H7 (cell line): ENCODE measurements around the gene MTCL1. TPM values are rescaled to one million over a fixed set of nuclear protein-coding genes. Genes with fewer than 3 reads are reported as not detected.

Source experiments
- DNase-seq: peaks from one replicate; pipeline ENCODE4 v3.0.0; 2012
- H3K27me3 ChIP-seq: 2 replicates; pipeline ENCODE4 v1.6.0; 2011; ENCODE audit warnings: mild to moderate bottlenecking, low read length; ENCODE audit not compliant: control insufficient read depth, insufficient read depth
- H3K36me3 ChIP-seq: replicated peaks from 2 replicates; pipeline ENCODE4 v1.5.1; 2011; ENCODE audit warnings: low read length; ENCODE audit not compliant: control insufficient read depth, insufficient read depth
- H3K4me3 ChIP-seq: 2 replicates; pipeline ENCODE4 v1.5.1; 2011; ENCODE audit warnings: low read depth, mild to moderate bottlenecking, control low read depth, low read length, moderate library complexity; ENCODE audit not compliant: insufficient read depth
- total RNA-seq: library from RNA; depleted of rRNA; stranded (reverse); fragments of >200 nt; shearing (Covaris generic); gene quantifications from 2 replicates; pipeline ENCODE4 v1.2.3, GENCODE V29; 2014

MTCL1 gene
- total RNA-seq, 1 experiment from 2014 or later = 16.0 TPM

GRCh38 chr18:8847066-8847755 is 141.9 kb downstream of the MTCL1 start:
- Histone ChIP-seq H3K27me3 (no peaks in the 10 kb centered on the region), H3K36me3 (no peaks in the 10 kb centered on the region), H3K4me3 (no peak overlapping the region)
- DNase-seq = no peak

GRCh38 chr18:8847900-8848299 is 142.5 kb downstream of the MTCL1 start:
- Histone ChIP-seq H3K4me3 (no peak overlapping the region), H3K36me3 (no peaks in the 10 kb centered on the region), H3K27me3 (no peaks in the 10 kb centered on the region)
- no peak for DNase-seq

- H3K27me3 ChIP-seq = no peaks in the 10 kb centered on the region
- H3K36me3 ChIP-seq = no peaks in the 10 kb centered on the region
- no peak for DNase-seq
- no peak overlapping the region for H3K4me3 ChIP-seq
Measured at GRCh38 chr18:8848541-8848940, 143.2 kb downstream of the MTCL1 start.

- Histone ChIP-seq H3K27me3 (no peaks in the 10 kb centered on the region), H3K4me3 (no peak overlapping the region), H3K36me3 (no peaks in the 10 kb centered on the region)
- DNase-seq = no peak
Measured at GRCh38 chr18:8849696-8850095, 144.3 kb downstream of the MTCL1 start.

- no peak for DNase-seq
- Histone ChIP-seq H3K36me3 (no peaks in the 10 kb centered on the region), H3K4me3 (no peak overlapping the region), H3K27me3 (no peaks in the 10 kb centered on the region)
Measured at GRCh38 chr18:8851659-8852058, 146.3 kb downstream of the MTCL1 start.

- Histone ChIP-seq H3K4me3 (no peak overlapping the region), H3K27me3 (no peaks in the 10 kb centered on the region), H3K36me3 (no peaks in the 10 kb centered on the region)
- no peak for DNase-seq
Measured at GRCh38 chr18:8854550-8854949, 149.2 kb downstream of the MTCL1 start.

- no peak for DNase-seq
- Histone ChIP-seq H3K27me3 (no peaks in the 10 kb centered on the region), H3K36me3 (no peaks in the 10 kb centered on the region), H3K4me3 (no peak overlapping the region)
Measured at GRCh38 chr18:8854962-8855361, 149.6 kb downstream of the MTCL1 start.

GRCh38 chr18:8856212-8856611 is 150.9 kb downstream of the MTCL1 start:
- no peak overlapping the region for H3K4me3 ChIP-seq
- H3K27me3 ChIP-seq = no peaks in the 10 kb centered on the region
- DNase-seq = no peak
- no peaks in the 10 kb centered on the region for H3K36me3 ChIP-seq

GRCh38 chr18:8856769-8857393 is 151.5 kb downstream of the MTCL1 start:
- no peaks in the 10 kb centered on the region for H3K36me3 ChIP-seq
- no peaks in the 10 kb centered on the region for H3K27me3 ChIP-seq
- peak; percentile 61 for DNase-seq
- H3K4me3 ChIP-seq = no peak overlapping the region

GRCh38 chr18:8857806-8858205 is 152.4 kb downstream of the MTCL1 start:
- Histone ChIP-seq H3K27me3 (no peaks in the 10 kb centered on the region), H3K36me3 (no peaks in the 10 kb centered on the region), H3K4me3 (no peak overlapping the region)
- DNase-seq = no peak

- Histone ChIP-seq H3K27me3 (no peaks in the 10 kb centered on the region; the same call in 1 of the 2 replicates), H3K36me3 (no peaks in the 10 kb centered on the region)
Measured at GRCh38 chr18:8858888-8859511, 153.6 kb downstream of the MTCL1 start.

GRCh38 chr18:8860845-8861642 is 155.7 kb downstream of the MTCL1 start:
- DNase-seq = no peak
- Histone ChIP-seq H3K36me3 (no peaks in the 10 kb centered on the region), H3K27me3 (no peaks in the 10 kb centered on the region; the same call in 1 of the 2 replicates), H3K4me3 (no peak overlapping the region)

More at GRCh38 chr18:8858888-8859511, 153.6 kb downstream of the MTCL1 start:
- H3K4me3 ChIP-seq = no peak overlapping the region
- no peak for DNase-seq

GRCh38 chr18:8863427-8863826 is 158.1 kb downstream of the MTCL1 start:
- no peak overlapping the region for H3K4me3 ChIP-seq
- H3K27me3 ChIP-seq = no peaks in the 10 kb centered on the region; the same call in 1 of the 2 replicates
- no peaks in the 10 kb centered on the region for H3K36me3 ChIP-seq
- DNase-seq = no peak

GRCh38 chr18:8865934-8866333 is 160.6 kb downstream of the MTCL1 start:
- no peak for DNase-seq
- no peaks in the 10 kb centered on the region; the same call in 1 of the 2 replicates for H3K27me3 ChIP-seq
- no peaks in the 10 kb centered on the region for H3K36me3 ChIP-seq
- H3K4me3 ChIP-seq = no peak overlapping the region
